ENCODE data around the gene CCDC71.
A peak's percentile ranks its signal among the peaks of the same experiment; 100 is the strongest.

CCDC71 gene

GRCh38 chr3:49181351-49181750, 15.2 kb upstream of the CCDC71 start:
- H3K9me3 ChIP-seq (ENCODE audit: control insufficient read depth, low read length): no peaks in the 10 kb centered on the region
- DNase-seq: no peak
- no peak overlapping the region for H3K4me3 ChIP-seq (ENCODE audit: insufficient read depth, low read depth, low read length, poor library complexity, severe bottlenecking)
- H3K4me1 ChIP-seq (ENCODE audit: control insufficient read depth, insufficient read depth, low read length, poor library complexity, severe bottlenecking): no peaks in the 10 kb centered on the region
- no peak overlapping the region for H3K27ac ChIP-seq (ENCODE audit: insufficient read depth, low read length, poor library complexity, severe bottlenecking)
- no peaks in the 10 kb centered on the region for H3K36me3 ChIP-seq (ENCODE audit: control insufficient read depth, insufficient read depth, low read length)
- H3K27me3 ChIP-seq (replicated peaks; ENCODE audit: control insufficient read depth, insufficient read depth, low read length, poor library complexity, severe bottlenecking): no peaks in the 10 kb centered on the region

GRCh38 chr3:49180116-49180515, 14.0 kb upstream of the CCDC71 start:
- DNase-seq: no peak
- Histone ChIP-seq H3K4me1 (ENCODE audit: control insufficient read depth, insufficient read depth, low read length, poor library complexity, severe bottlenecking) (no peaks in the 10 kb centered on the region), H3K27ac (ENCODE audit: insufficient read depth, low read length, poor library complexity, severe bottlenecking) (no peak overlapping the region), H3K36me3 (ENCODE audit: control insufficient read depth, insufficient read depth, low read length) (no peaks in the 10 kb centered on the region), H3K9me3 (ENCODE audit: control insufficient read depth, low read length) (no peaks in the 10 kb centered on the region), H3K27me3 (replicated peaks; ENCODE audit: control insufficient read depth, insufficient read depth, low read length, poor library complexity, severe bottlenecking) (no peaks in the 10 kb centered on the region), H3K4me3 (ENCODE audit: insufficient read depth, low read depth, low read length, poor library complexity, severe bottlenecking) (no peak overlapping the region)

- H3K4me1 ChIP-seq (ENCODE audit: control insufficient read depth, insufficient read depth, low read length, poor library complexity, severe bottlenecking): no peaks in the 10 kb centered on the region
- H3K9me3 ChIP-seq (ENCODE audit: control insufficient read depth, low read length): no peaks in the 10 kb centered on the region
- no peaks in the 10 kb centered on the region for H3K36me3 ChIP-seq (ENCODE audit: control insufficient read depth, insufficient read depth, low read length)
- no peak overlapping the region for H3K4me3 ChIP-seq (ENCODE audit: insufficient read depth, low read depth, low read length, poor library complexity, severe bottlenecking)
- no peak for DNase-seq
- H3K27me3 ChIP-seq (replicated peaks; ENCODE audit: control insufficient read depth, insufficient read depth, low read length, poor library complexity, severe bottlenecking): no peaks in the 10 kb centered on the region
- no peak overlapping the region for H3K27ac ChIP-seq (ENCODE audit: insufficient read depth, low read length, poor library complexity, severe bottlenecking)
These were observed 10.9 kb upstream of the CCDC71 start for GRCh38 chr3:49177073-49177472.

GRCh38 chr3:49175530-49175929, 9.4 kb upstream of the CCDC71 start:
- Histone ChIP-seq H3K27me3 (replicated peaks; ENCODE audit: control insufficient read depth, insufficient read depth, low read length, poor library complexity, severe bottlenecking) (no peaks in the 10 kb centered on the region), H3K4me1 (ENCODE audit: control insufficient read depth, insufficient read depth, low read length, poor library complexity, severe bottlenecking) (peaks cover 11% of the 10 kb centered on the region), H3K27ac (ENCODE audit: insufficient read depth, low read length, poor library complexity, severe bottlenecking) (no peak overlapping the region), H3K4me3 (ENCODE audit: insufficient read depth, low read depth, low read length, poor library complexity, severe bottlenecking) (no peak overlapping the region), H3K36me3 (ENCODE audit: control insufficient read depth, insufficient read depth, low read length) (no peaks in the 10 kb centered on the region), H3K9me3 (ENCODE audit: control insufficient read depth, low read length) (no peaks in the 10 kb centered on the region)
- no peak for DNase-seq

GRCh38 chr3:49174397-49174985, 8.4 kb upstream of the CCDC71 start:
- no peaks in the 10 kb centered on the region for H3K9me3 ChIP-seq (ENCODE audit: control insufficient read depth, low read length)
- H3K4me3 ChIP-seq (ENCODE audit: insufficient read depth, low read depth, low read length, poor library complexity, severe bottlenecking): no peak overlapping the region
- no peak overlapping the region for H3K27ac ChIP-seq (ENCODE audit: insufficient read depth, low read length, poor library complexity, severe bottlenecking)
- H3K4me1 ChIP-seq (ENCODE audit: control insufficient read depth, insufficient read depth, low read length, poor library complexity, severe bottlenecking): peaks cover 11% of the 10 kb centered on the region
- no peaks in the 10 kb centered on the region for H3K36me3 ChIP-seq (ENCODE audit: control insufficient read depth, insufficient read depth, low read length)
- H3K27me3 ChIP-seq (replicated peaks; ENCODE audit: control insufficient read depth, insufficient read depth, low read length, poor library complexity, severe bottlenecking): no peaks in the 10 kb centered on the region
- DNase-seq: no peak

- H3K36me3 ChIP-seq (ENCODE audit: control insufficient read depth, insufficient read depth, low read length): no peaks in the 10 kb centered on the region
- no peaks in the 10 kb centered on the region for H3K27me3 ChIP-seq (replicated peaks; ENCODE audit: control insufficient read depth, insufficient read depth, low read length, poor library complexity, severe bottlenecking)
- H3K4me3 ChIP-seq (ENCODE audit: insufficient read depth, low read depth, low read length, poor library complexity, severe bottlenecking): no peak overlapping the region
- H3K4me1 ChIP-seq (ENCODE audit: control insufficient read depth, insufficient read depth, low read length, poor library complexity, severe bottlenecking): peaks cover 11% of the 10 kb centered on the region
- H3K9me3 ChIP-seq (ENCODE audit: control insufficient read depth, low read length): no peaks in the 10 kb centered on the region
- DNase-seq: no peak
- H3K27ac ChIP-seq (ENCODE audit: insufficient read depth, low read length, poor library complexity, severe bottlenecking): no peak overlapping the region
These were observed 7.7 kb upstream of the CCDC71 start for GRCh38 chr3:49173792-49174170.

- no peaks in the 10 kb centered on the region for H3K27me3 ChIP-seq (replicated peaks; ENCODE audit: control insufficient read depth, insufficient read depth, low read length, poor library complexity, severe bottlenecking)
- DNase-seq: no peak
- peaks cover 11% of the 10 kb centered on the region for H3K4me1 ChIP-seq (ENCODE audit: control insufficient read depth, insufficient read depth, low read length, poor library complexity, severe bottlenecking)
- no peak overlapping the region for H3K4me3 ChIP-seq (ENCODE audit: insufficient read depth, low read depth, low read length, poor library complexity, severe bottlenecking)
- no peak overlapping the region for H3K27ac ChIP-seq (ENCODE audit: insufficient read depth, low read length, poor library complexity, severe bottlenecking)
- no peaks in the 10 kb centered on the region for H3K9me3 ChIP-seq (ENCODE audit: control insufficient read depth, low read length)
- H3K36me3 ChIP-seq (ENCODE audit: control insufficient read depth, insufficient read depth, low read length): no peaks in the 10 kb centered on the region
These were observed 7.1 kb upstream of the CCDC71 start for GRCh38 chr3:49173116-49173791.

- DNase-seq: no peak
- Histone ChIP-seq H3K27ac (ENCODE audit: insufficient read depth, low read length, poor library complexity, severe bottlenecking) (no peak overlapping the region), H3K9me3 (ENCODE audit: control insufficient read depth, low read length) (no peaks in the 10 kb centered on the region), H3K36me3 (ENCODE audit: control insufficient read depth, insufficient read depth, low read length) (no peaks in the 10 kb centered on the region), H3K4me1 (ENCODE audit: control insufficient read depth, insufficient read depth, low read length, poor library complexity, severe bottlenecking) (peaks cover 11% of the 10 kb centered on the region), H3K27me3 (replicated peaks; ENCODE audit: control insufficient read depth, insufficient read depth, low read length, poor library complexity, severe bottlenecking) (no peaks in the 10 kb centered on the region), H3K4me3 (ENCODE audit: insufficient read depth, low read depth, low read length, poor library complexity, severe bottlenecking) (no peak overlapping the region)
These were observed 6.5 kb upstream of the CCDC71 start for GRCh38 chr3:49172551-49173041.

GRCh38 chr3:49171775-49172500, 5.8 kb upstream of the CCDC71 start:
- no peaks in the 10 kb centered on the region for H3K27me3 ChIP-seq (replicated peaks; ENCODE audit: control insufficient read depth, insufficient read depth, low read length, poor library complexity, severe bottlenecking)
- no peaks in the 10 kb centered on the region for H3K36me3 ChIP-seq (ENCODE audit: control insufficient read depth, insufficient read depth, low read length)
- no peaks in the 10 kb centered on the region for H3K9me3 ChIP-seq (ENCODE audit: control insufficient read depth, low read length)
- peaks cover 11% of the 10 kb centered on the region for H3K4me1 ChIP-seq (ENCODE audit: control insufficient read depth, insufficient read depth, low read length, poor library complexity, severe bottlenecking)
- no peak for DNase-seq
- no peak overlapping the region for H3K27ac ChIP-seq (ENCODE audit: insufficient read depth, low read length, poor library complexity, severe bottlenecking)
- peak overlapping the region; percentile 82 for H3K4me3 ChIP-seq (ENCODE audit: insufficient read depth, low read depth, low read length, poor library complexity, severe bottlenecking)
